Keratinocyte (primary cell): ENCODE data around the gene PCDHB7.
"Not testable (repeated sequence)": the region's sequence is repeated elsewhere in the genome, so short reads cannot be mapped to it uniquely, and the experiment has no call there.

Experiments
- EZH2 ChIP-seq: IDR thresholded peaks from one replicate; pipeline ENCODE4 v1.6.1; 2012; ENCODE audit warnings: inconsistent platforms, mild to moderate bottlenecking, low read length, moderate library complexity
- TF ChIP-seq, protein P1 (sequence below), 3 experiments: IDR thresholded peaks in 1 of 3; conservative IDR thresholded peaks in 1 of 3; optimal IDR thresholded peaks in 1 of 3; 2 replicates in 2 of 3; 3 replicates in 1 of 3; pipeline versions ENCODE3 to v1.5.1; 2011; ENCODE audit warnings: low read length in 3 of 3, mild to moderate bottlenecking in 3 of 3, moderate library complexity in 2 of 3, control low read depth in 1 of 3, inconsistent platforms in 1 of 3; ENCODE audit not compliant: insufficient read depth in 2 of 3; ENCODE audit errors: extremely low read depth in 1 of 3

DNA sequence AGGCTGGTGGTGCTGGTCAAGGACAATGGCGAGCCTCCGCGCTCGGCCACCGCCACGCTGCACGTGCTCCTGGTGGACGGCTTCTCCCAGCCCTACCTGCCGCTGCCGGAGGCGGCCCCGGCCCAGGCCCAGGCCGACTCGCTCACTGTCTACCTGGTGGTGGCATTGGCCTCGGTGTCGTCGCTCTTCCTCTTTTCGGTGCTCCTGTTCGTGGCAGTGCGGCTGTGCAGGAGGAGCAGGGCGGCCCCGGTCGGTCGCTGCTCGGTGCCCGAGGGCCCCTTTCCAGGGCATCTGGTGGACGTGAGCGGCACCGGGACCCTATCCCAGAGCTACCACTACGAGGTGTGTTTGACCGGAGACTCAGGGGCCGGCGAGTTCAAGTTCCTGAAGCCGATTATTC, 35.1 kb upstream of the PCDHB7 start:
- TF ChIP-seq, protein P1, sequence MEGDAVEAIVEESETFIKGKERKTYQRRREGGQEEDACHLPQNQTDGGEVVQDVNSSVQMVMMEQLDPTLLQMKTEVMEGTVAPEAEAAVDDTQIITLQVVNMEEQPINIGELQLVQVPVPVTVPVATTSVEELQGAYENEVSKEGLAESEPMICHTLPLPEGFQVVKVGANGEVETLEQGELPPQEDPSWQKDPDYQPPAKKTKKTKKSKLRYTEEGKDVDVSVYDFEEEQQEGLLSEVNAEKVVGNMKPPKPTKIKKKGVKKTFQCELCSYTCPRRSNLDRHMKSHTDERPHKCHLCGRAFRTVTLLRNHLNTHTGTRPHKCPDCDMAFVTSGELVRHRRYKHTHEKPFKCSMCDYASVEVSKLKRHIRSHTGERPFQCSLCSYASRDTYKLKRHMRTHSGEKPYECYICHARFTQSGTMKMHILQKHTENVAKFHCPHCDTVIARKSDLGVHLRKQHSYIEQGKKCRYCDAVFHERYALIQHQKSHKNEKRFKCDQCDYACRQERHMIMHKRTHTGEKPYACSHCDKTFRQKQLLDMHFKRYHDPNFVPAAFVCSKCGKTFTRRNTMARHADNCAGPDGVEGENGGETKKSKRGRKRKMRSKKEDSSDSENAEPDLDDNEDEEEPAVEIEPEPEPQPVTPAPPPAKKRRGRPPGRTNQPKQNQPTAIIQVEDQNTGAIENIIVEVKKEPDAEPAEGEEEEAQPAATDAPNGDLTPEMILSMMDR (optimal IDR thresholded peaks at IDR 0.05 in 1 of 3, IDR thresholded peaks at IDR 0.05 in 1 of 3, conservative IDR thresholded peaks at IDR 0.05 in 1 of 3; ENCODE audit: extremely low read depth in 1 of 3, insufficient read depth in 2 of 3, low read length in 3 of 3), result not testable (repeated sequence)
- TF ChIP-seq EZH2, result not testable (repeated sequence)
